G401.6 (cell line): ENCODE data around the gene SETDB1.
A peak's percentile ranks its signal among the peaks of the same experiment; 100 is the strongest.

Experiments
- FAIRE-seq: peaks from 2 replicates; lab custom pipeline; 2012; peaks lifted over from hg19 to GRCh38; lab: Jason Lieb, UNC

Gene SETDB1

GRCh38 chr1:150976401-150976821 is 50.2 kb downstream of the SETDB1 start:
- FAIRE-seq: no peak

- FAIRE-seq: no peak
These were observed 50.9 kb downstream of the SETDB1 start for GRCh38 chr1:150976879-150977694.

- peak; percentile 95 for FAIRE-seq
These were observed 53.2 kb downstream of the SETDB1 start for GRCh38 chr1:150979092-150980056.

- no peak for FAIRE-seq
These were observed 55.1 kb downstream of the SETDB1 start for GRCh38 chr1:150981177-150981804.

- FAIRE-seq: no peak
These were observed 55.9 kb downstream of the SETDB1 start, which contains the start of gene ANXA9 for GRCh38 chr1:150981805-150982712. Gene ANXA9, plus strand, starts transcription at chr1:150982292. Its CDS starts 814 bp downstream, at chr1:150983106.

GRCh38 chr1:150985179-150985825 is 59.1 kb downstream of the SETDB1 start:
- no peak for FAIRE-seq

- FAIRE-seq: no peak
These were observed 61.8 kb downstream of the SETDB1 start for GRCh38 chr1:150987924-150988323.

GRCh38 chr1:150992626-150993025 is 66.5 kb downstream of the SETDB1 start:
- no peak for FAIRE-seq

- no peak for FAIRE-seq
These were observed 68.1 kb downstream of the SETDB1 start for GRCh38 chr1:150994248-150994647.

GRCh38 chr1:150995460-150995859 is 69.3 kb downstream of the SETDB1 start:
- no peak for FAIRE-seq

- FAIRE-seq: peak; percentile 36
These were observed 69.7 kb downstream of the SETDB1 start for GRCh38 chr1:150995896-150996295.

GRCh38 chr1:150997126-150997872 is 71.1 kb downstream of the SETDB1 start:
- no peak for FAIRE-seq

GRCh38 chr1:150997949-150998348 is 71.8 kb downstream of the SETDB1 start:
- FAIRE-seq: no peak

- FAIRE-seq: no peak
These were observed 73.0 kb downstream of the SETDB1 start for GRCh38 chr1:150999051-150999674.

GRCh38 chr1:150999926-151000325 is 73.8 kb downstream of the SETDB1 start:
- FAIRE-seq: no peak

GRCh38 chr1:151000408-151000807 is 74.2 kb downstream of the SETDB1 start:
- no peak for FAIRE-seq

- FAIRE-seq: no peak
These were observed 75.4 kb downstream of the SETDB1 start for GRCh38 chr1:151001602-151002001.

GRCh38 chr1:151002051-151002450 is 75.9 kb downstream of the SETDB1 start:
- no peak for FAIRE-seq

- no peak for FAIRE-seq
These were observed 76.4 kb downstream of the SETDB1 start for GRCh38 chr1:151002611-151003010.

GRCh38 chr1:151003180-151003579 is 77.0 kb downstream of the SETDB1 start:
- FAIRE-seq: no peak
